ENCODE measurements around the gene RPL38. TPM values are rescaled to one million over a fixed set of nuclear protein-coding genes. Genes with fewer than 3 reads are reported as not detected.

RPL38 gene
- total RNA-seq, 2 donors from 2014 or later: 1,542 to 1,684 TPM

GRCh38 chr17:74190807-74191406 lies 12.6 kb upstream of the RPL38 start:
- no peaks in the 10 kb centered on the region for H3K36me3 Mint-ChIP-seq (ENCODE audit: low read depth)
- no peaks in the 10 kb centered on the region for H3K9me3 ChIP-seq (ENCODE audit: control insufficient read depth, low read length, poor library complexity, severe bottlenecking)
- ATAC-seq (no peak), DNase-seq (no peak)
- no peak overlapping the region for H3K4me3 Mint-ChIP-seq
- H3K27me3 Mint-ChIP-seq: peaks cover 49% of the 10 kb centered on the region
- H3K4me1 Mint-ChIP-seq: peaks cover 3% of the 10 kb centered on the region
- no peak overlapping the region for H3K27ac Mint-ChIP-seq

GRCh38 chr17:74192950-74193781 lies 10.3 kb upstream of the RPL38 start:
- no peak overlapping the region for H3K4me3 Mint-ChIP-seq
- ATAC-seq (no peak), DNase-seq (no peak)
- H3K9me3 ChIP-seq (ENCODE audit: control insufficient read depth, low read length, poor library complexity, severe bottlenecking): no peaks in the 10 kb centered on the region
- H3K4me1 Mint-ChIP-seq: peaks cover 3% of the 10 kb centered on the region
- no peak overlapping the region for H3K27ac Mint-ChIP-seq
- no peaks in the 10 kb centered on the region for H3K36me3 Mint-ChIP-seq (ENCODE audit: low read depth)
- peaks cover 49% of the 10 kb centered on the region for H3K27me3 Mint-ChIP-seq

GRCh38 chr17:74194682-74195081 lies 8.8 kb upstream of the RPL38 start:
- ATAC-seq (no peak), DNase-seq (no peak)
- peaks cover 4% of the 10 kb centered on the region for H3K4me1 Mint-ChIP-seq
- no peaks in the 10 kb centered on the region for H3K36me3 Mint-ChIP-seq (ENCODE audit: low read depth)
- no peak overlapping the region for H3K4me3 Mint-ChIP-seq
- peaks cover 54% of the 10 kb centered on the region for H3K27me3 Mint-ChIP-seq
- H3K9me3 ChIP-seq (ENCODE audit: control insufficient read depth, low read length, poor library complexity, severe bottlenecking): no peaks in the 10 kb centered on the region
- H3K27ac Mint-ChIP-seq: no peak overlapping the region

- Mint-ChIP-seq H3K27me3 (peaks cover 66% of the 10 kb centered on the region), H3K4me3 (no peak overlapping the region), H3K27ac (no peak overlapping the region), H3K4me1 (peaks cover 6% of the 10 kb centered on the region), H3K36me3 (ENCODE audit: low read depth) (no peaks in the 10 kb centered on the region)
- ATAC-seq (no peak), DNase-seq (no peak)
- H3K9me3 ChIP-seq (ENCODE audit: control insufficient read depth, low read length, poor library complexity, severe bottlenecking): no peaks in the 10 kb centered on the region
Observed at GRCh38 chr17:74196541-74197317, 6.7 kb upstream of the RPL38 start.

- H3K36me3 Mint-ChIP-seq (ENCODE audit: low read depth): no peaks in the 10 kb centered on the region
- no peak for DNase-seq
- no peaks in the 10 kb centered on the region for H3K9me3 ChIP-seq (ENCODE audit: control insufficient read depth, low read length, poor library complexity, severe bottlenecking)
- H3K27ac Mint-ChIP-seq: no peak overlapping the region
- ATAC-seq: no peak
- no peak overlapping the region for H3K4me3 Mint-ChIP-seq
- H3K4me1 Mint-ChIP-seq: peaks cover 6% of the 10 kb centered on the region
- H3K27me3 Mint-ChIP-seq: peaks cover 70% of the 10 kb centered on the region
Observed at GRCh38 chr17:74197801-74198200, 5.7 kb upstream of the RPL38 start.

- Mint-ChIP-seq H3K4me1 (peaks cover 14% of the 10 kb centered on the region), H3K27ac (no peak overlapping the region), H3K36me3 (ENCODE audit: low read depth) (peaks cover 3% of the 10 kb centered on the region), H3K27me3 (peaks cover 62% of the 10 kb centered on the region), H3K4me3 (no peak overlapping the region)
- H3K9me3 ChIP-seq (ENCODE audit: control insufficient read depth, low read length, poor library complexity, severe bottlenecking): no peaks in the 10 kb centered on the region
- DNase-seq: no peak
- ATAC-seq: no peak
Observed at GRCh38 chr17:74198694-74199093, 4.8 kb upstream of the RPL38 start.

GRCh38 chr17:74199306-74200092 lies 4.0 kb upstream of the RPL38 start:
- no peaks in the 10 kb centered on the region for H3K9me3 ChIP-seq (ENCODE audit: control insufficient read depth, low read length, poor library complexity, severe bottlenecking)
- peaks cover 59% of the 10 kb centered on the region for H3K27me3 Mint-ChIP-seq
- DNase-seq: peak; percentile 55 to 61 (median 59)
- peaks cover 12% of the 10 kb centered on the region for H3K4me1 Mint-ChIP-seq
- peak; percentile 54 for ATAC-seq
- no peak overlapping the region for H3K27ac Mint-ChIP-seq
- H3K4me3 Mint-ChIP-seq: peak overlapping the region; percentile 39
- H3K36me3 Mint-ChIP-seq (ENCODE audit: low read depth): peaks cover 3% of the 10 kb centered on the region

- DNase-seq (no peak), ATAC-seq (no peak)
- Mint-ChIP-seq H3K4me1 (peaks cover 14% of the 10 kb centered on the region), H3K27ac (no peak overlapping the region), H3K36me3 (ENCODE audit: low read depth) (peaks cover 3% of the 10 kb centered on the region), H3K27me3 (peaks cover 53% of the 10 kb centered on the region), H3K4me3 (no peak overlapping the region)
- H3K9me3 ChIP-seq (ENCODE audit: control insufficient read depth, low read length, poor library complexity, severe bottlenecking): no peaks in the 10 kb centered on the region
Observed at GRCh38 chr17:74200112-74200511, 3.4 kb upstream of the RPL38 start.

GRCh38 chr17:74201250-74201649 lies 2.2 kb upstream of the RPL38 start:
- no peak for ATAC-seq
- H3K27ac Mint-ChIP-seq: no peak overlapping the region
- no peak for DNase-seq
- peaks cover 41% of the 10 kb centered on the region for H3K27me3 Mint-ChIP-seq
- peaks cover 21% of the 10 kb centered on the region for H3K4me1 Mint-ChIP-seq
- no peak overlapping the region for H3K4me3 Mint-ChIP-seq
- H3K9me3 ChIP-seq (ENCODE audit: control insufficient read depth, low read length, poor library complexity, severe bottlenecking): no peaks in the 10 kb centered on the region
- peaks cover 3% of the 10 kb centered on the region for H3K36me3 Mint-ChIP-seq (ENCODE audit: low read depth)

GRCh38 chr17:74201948-74202347 lies 1.5 kb upstream of the RPL38 start:
- H3K27me3 Mint-ChIP-seq: peaks cover 38% of the 10 kb centered on the region
- H3K4me1 Mint-ChIP-seq: peaks cover 25% of the 10 kb centered on the region
- DNase-seq: no peak
- no peak for ATAC-seq
- no peak overlapping the region for H3K27ac Mint-ChIP-seq
- H3K36me3 Mint-ChIP-seq (ENCODE audit: low read depth): peaks cover 3% of the 10 kb centered on the region
- H3K9me3 ChIP-seq (ENCODE audit: control insufficient read depth, low read length, poor library complexity, severe bottlenecking): no peaks in the 10 kb centered on the region
- H3K4me3 Mint-ChIP-seq: no peak overlapping the region

- DNase-seq: no peak
- Mint-ChIP-seq H3K27ac (peak overlapping the region; percentile 96), H3K36me3 (ENCODE audit: low read depth) (peaks cover 3% of the 10 kb centered on the region), H3K4me1 (peaks cover 31% of the 10 kb centered on the region), H3K27me3 (peaks cover 32% of the 10 kb centered on the region), H3K4me3 (peak overlapping the region; percentile 99)
- ATAC-seq: no peak
- no peaks in the 10 kb centered on the region for H3K9me3 ChIP-seq (ENCODE audit: control insufficient read depth, low read length, poor library complexity, severe bottlenecking)
Observed at GRCh38 chr17:74202938-74203337, 540 bp upstream of the RPL38 start.

- no peak for ATAC-seq
- H3K4me1 Mint-ChIP-seq: peaks cover 34% of the 10 kb centered on the region
- DNase-seq: no peak
- peaks cover 3% of the 10 kb centered on the region for H3K36me3 Mint-ChIP-seq (ENCODE audit: low read depth)
- no peaks in the 10 kb centered on the region for H3K9me3 ChIP-seq (ENCODE audit: control insufficient read depth, low read length, poor library complexity, severe bottlenecking)
- peak overlapping the region; percentile 99 for H3K4me3 Mint-ChIP-seq
- H3K27me3 Mint-ChIP-seq: peaks cover 21% of the 10 kb centered on the region
- H3K27ac Mint-ChIP-seq: peak overlapping the region; percentile 96
Observed at GRCh38 chr17:74204474-74204873, 996 bp downstream of the RPL38 start.

GRCh38 chr17:74205274-74205673 lies 1.8 kb downstream of the RPL38 start:
- H3K27me3 Mint-ChIP-seq: peaks cover 15% of the 10 kb centered on the region
- ATAC-seq: no peak
- peak overlapping the region; percentile 74 for H3K4me3 Mint-ChIP-seq
- peak overlapping the region; percentile 96 for H3K27ac Mint-ChIP-seq
- H3K9me3 ChIP-seq (ENCODE audit: control insufficient read depth, low read length, poor library complexity, severe bottlenecking): no peaks in the 10 kb centered on the region
- no peak for DNase-seq
- peaks cover 31% of the 10 kb centered on the region for H3K4me1 Mint-ChIP-seq
- H3K36me3 Mint-ChIP-seq (ENCODE audit: low read depth): peaks cover 3% of the 10 kb centered on the region

Measured in T-helper 17 cell (primary cell).